HUES64 (cell line): Measurements from ENCODE around the gene CBX5.

ENCODE experiments used
- H3K27ac ChIP-seq: 2 replicates; pipeline ENCODE4 v1.7.0; 2013; ENCODE audit warnings: low read depth, low read length, inconsistent platforms
- H3K27me3 ChIP-seq: 2 replicates; pipeline ENCODE4 v1.6.1; 2013; ENCODE audit warnings: mild to moderate bottlenecking, low read length; ENCODE audit not compliant: insufficient read depth
- H3K36me3 ChIP-seq: 2 replicates; pipeline ENCODE4 v1.6.1; 2013; ENCODE audit warnings: mild to moderate bottlenecking, low read length; ENCODE audit not compliant: insufficient read depth
- H3K4me1 ChIP-seq: 2 replicates; pipeline ENCODE4 v1.6.1; 2013; ENCODE audit warnings: mild to moderate bottlenecking, low read length, moderate library complexity; ENCODE audit not compliant: insufficient read depth
- H3K4me3 ChIP-seq: 2 replicates; pipeline ENCODE4 v1.5.1; 2013; ENCODE audit warnings: mild to moderate bottlenecking, low read length, moderate library complexity
- H3K9ac ChIP-seq: 2 replicates; pipeline ENCODE4 v1.6.1; 2013; ENCODE audit warnings: mild to moderate bottlenecking, low read depth, low read length
- H3K9me3 ChIP-seq: 2 replicates; pipeline ENCODE4 v1.6.1; 2013; ENCODE audit warnings: low read depth, low read length; ENCODE audit not compliant: insufficient read depth
- WGBS: fragments of 150-250, 120-280 bp; methylation state at CpG from one replicate; pipeline ENCODE4 v1.1.7; 2013; ENCODE audit warnings: missing lambda C conversion rate; 5-methylcytosine and 5-hydroxymethylcytosine counted together

Gene CBX5

DNA sequence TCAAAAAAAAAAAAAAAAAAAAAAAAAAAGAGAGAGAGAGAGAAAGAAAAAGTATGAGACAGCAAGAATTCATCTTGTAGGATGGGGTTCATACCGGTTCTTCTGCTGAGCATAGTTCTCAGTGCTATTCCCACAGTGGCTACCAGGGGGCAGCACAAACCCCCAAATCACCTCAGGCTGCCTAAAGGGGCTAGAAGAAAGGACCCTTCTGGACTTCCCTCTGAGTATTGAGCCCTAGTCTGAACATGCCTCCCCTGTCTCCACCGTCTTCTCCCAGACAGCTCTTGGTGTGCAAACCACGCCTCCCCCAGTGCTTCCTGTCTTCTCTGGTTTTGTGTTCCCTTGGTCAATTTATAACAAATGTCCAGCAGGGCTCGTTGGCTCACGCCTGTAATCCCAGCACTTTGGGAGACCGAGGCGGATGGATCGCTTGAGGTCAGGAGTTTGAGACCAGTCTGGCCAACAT, 59.8 kb downstream of the CBX5 start:
- no peaks in the 10 kb centered on the region for H3K36me3 ChIP-seq
- H3K4me1 ChIP-seq = peaks cover 4% of the 10 kb centered on the region
- H3K27me3 ChIP-seq = peaks cover 38% of the 10 kb centered on the region
- no peak overlapping the region for H3K9ac ChIP-seq
- H3K27ac ChIP-seq = no peak overlapping the region
- WGBS = 63% methylated on average over 8 of the region's 8 CpGs
- H3K4me3 ChIP-seq = no peak overlapping the region
- H3K9me3 ChIP-seq = no peaks in the 10 kb centered on the region

GRCh38 chr12:54217774-54218241, 62.1 kb downstream of the CBX5 start:
- H3K4me1 ChIP-seq = peaks cover 4% of the 10 kb centered on the region
- no peaks in the 10 kb centered on the region for H3K36me3 ChIP-seq
- H3K9ac ChIP-seq = peak overlapping the region; percentile 48; the same call in 1 of the 2 replicates
- no peaks in the 10 kb centered on the region for H3K9me3 ChIP-seq
- 2% methylated on average over 39 of the region's 39 CpGs for WGBS
- no peak overlapping the region for H3K27ac ChIP-seq
- peak overlapping the region; percentile 53 for H3K4me3 ChIP-seq
- peaks cover 53% of the 10 kb centered on the region for H3K27me3 ChIP-seq

- no peak overlapping the region for H3K9ac ChIP-seq
- peak overlapping the region; percentile 53 for H3K4me3 ChIP-seq
- 3% methylated on average over 30 of the region's 34 CpGs for WGBS
- H3K9me3 ChIP-seq = no peaks in the 10 kb centered on the region
- no peak overlapping the region for H3K27ac ChIP-seq
- peaks cover 61% of the 10 kb centered on the region for H3K27me3 ChIP-seq
- H3K4me1 ChIP-seq = peaks cover 4% of the 10 kb centered on the region
- no peaks in the 10 kb centered on the region for H3K36me3 ChIP-seq
These were observed 62.9 kb downstream of the CBX5 start for GRCh38 chr12:54216797-54217661.

- Histone ChIP-seq H3K27me3 (peaks cover 70% of the 10 kb centered on the region), H3K9ac (no peak overlapping the region), H3K4me3 (peak overlapping the region; percentile 39), H3K36me3 (no peaks in the 10 kb centered on the region), H3K9me3 (no peaks in the 10 kb centered on the region), H3K4me1 (peaks cover 4% of the 10 kb centered on the region), H3K27ac (no peak overlapping the region)
- WGBS = 40% methylated on average over 31 of the region's 31 CpGs
These were observed 63.7 kb downstream of the CBX5 start for GRCh38 chr12:54215989-54216796.

GRCh38 chr12:54214553-54215406, 65.1 kb downstream of the CBX5 start:
- no peaks in the 10 kb centered on the region for H3K9me3 ChIP-seq

DNA sequence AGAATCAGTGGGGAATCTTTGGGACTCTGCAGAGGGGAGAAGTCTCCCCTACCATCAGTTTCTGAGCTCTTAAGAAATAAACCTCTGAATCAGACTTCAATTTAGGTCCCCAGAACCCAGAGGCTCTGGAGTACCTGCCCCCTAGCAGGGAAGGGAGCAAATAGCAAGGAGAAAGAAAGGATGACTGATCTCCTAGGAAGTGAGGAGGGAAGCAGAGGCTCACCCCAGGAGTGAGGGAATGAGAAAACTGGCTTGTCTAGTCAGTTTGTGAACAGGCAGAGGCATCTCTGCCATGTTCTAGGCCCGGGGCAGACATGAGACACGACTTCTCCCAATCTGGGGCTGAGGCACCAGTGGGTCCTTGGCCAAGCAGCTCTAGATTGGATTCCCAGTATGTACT, 66.8 kb downstream of the CBX5 start:
- Histone ChIP-seq H3K9me3 (no peaks in the 10 kb centered on the region), H3K4me1 (peaks cover under 1% of the 10 kb centered on the region), H3K27me3 (peaks cover 76% of the 10 kb centered on the region), H3K36me3 (no peaks in the 10 kb centered on the region), H3K27ac (no peak overlapping the region), H3K4me3 (no peak overlapping the region), H3K9ac (no peak overlapping the region)
- WGBS = 77% methylated on average over 2 of the region's 2 CpGs

More at GRCh38 chr12:54214553-54215406, 65.1 kb downstream of the CBX5 start:
- Histone ChIP-seq H3K27ac (no peak overlapping the region), H3K4me1 (peaks cover 4% of the 10 kb centered on the region), H3K27me3 (peaks cover 77% of the 10 kb centered on the region), H3K4me3 (no peak overlapping the region), H3K9ac (no peak overlapping the region), H3K36me3 (no peaks in the 10 kb centered on the region)
- 34% methylated on average over 33 of the region's 33 CpGs for WGBS

DNA sequence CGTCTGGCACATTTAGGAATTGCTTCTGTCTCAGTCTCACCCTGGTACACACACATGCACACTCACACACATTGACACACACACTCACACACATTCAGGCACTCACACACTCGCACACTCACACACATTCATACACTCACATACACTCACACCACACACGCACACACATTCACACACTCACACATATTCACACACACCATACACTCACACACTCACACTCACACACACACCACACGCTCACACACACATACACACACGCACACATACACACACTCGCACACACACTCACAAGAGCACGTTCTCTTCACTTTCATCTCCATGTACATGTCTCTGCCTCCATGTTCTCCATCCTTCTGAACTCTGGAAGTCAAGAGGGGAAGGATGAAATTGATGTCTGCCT, 68.0 kb downstream of the CBX5 start:
- Histone ChIP-seq H3K9me3 (no peaks in the 10 kb centered on the region), H3K27me3 (peaks cover 75% of the 10 kb centered on the region), H3K4me3 (no peak overlapping the region), H3K4me1 (no peaks in the 10 kb centered on the region), H3K9ac (no peak overlapping the region), H3K27ac (no peak overlapping the region), H3K36me3 (no peaks in the 10 kb centered on the region)
- 88% methylated on average over 7 of the region's 7 CpGs for WGBS

DNA sequence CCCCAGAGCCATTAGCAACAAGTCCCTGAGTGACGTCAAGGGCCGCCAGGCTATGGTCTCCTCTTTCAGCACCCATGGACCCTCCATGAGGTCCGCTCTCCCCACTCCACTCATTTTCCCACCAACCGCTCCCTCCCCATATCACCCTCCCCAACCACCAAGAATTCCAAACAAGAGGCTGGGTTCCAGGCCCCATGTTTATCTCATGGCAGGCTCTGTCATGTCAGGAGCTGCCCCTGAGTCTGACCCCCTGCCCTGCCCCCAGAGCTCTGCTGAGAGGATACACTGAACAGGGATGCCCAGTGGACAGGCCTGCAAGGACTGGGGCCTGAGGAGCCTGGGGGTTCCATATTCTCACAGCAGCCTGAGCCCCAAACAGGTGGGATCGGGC, 69.5 kb downstream of the CBX5 start:
- Histone ChIP-seq H3K27me3 (peaks cover 75% of the 10 kb centered on the region), H3K36me3 (no peaks in the 10 kb centered on the region), H3K9me3 (no peaks in the 10 kb centered on the region), H3K27ac (no peak overlapping the region), H3K4me1 (no peaks in the 10 kb centered on the region), H3K9ac (no peak overlapping the region), H3K4me3 (no peak overlapping the region)
- 85% methylated on average over 5 of the region's 5 CpGs for WGBS

DNA sequence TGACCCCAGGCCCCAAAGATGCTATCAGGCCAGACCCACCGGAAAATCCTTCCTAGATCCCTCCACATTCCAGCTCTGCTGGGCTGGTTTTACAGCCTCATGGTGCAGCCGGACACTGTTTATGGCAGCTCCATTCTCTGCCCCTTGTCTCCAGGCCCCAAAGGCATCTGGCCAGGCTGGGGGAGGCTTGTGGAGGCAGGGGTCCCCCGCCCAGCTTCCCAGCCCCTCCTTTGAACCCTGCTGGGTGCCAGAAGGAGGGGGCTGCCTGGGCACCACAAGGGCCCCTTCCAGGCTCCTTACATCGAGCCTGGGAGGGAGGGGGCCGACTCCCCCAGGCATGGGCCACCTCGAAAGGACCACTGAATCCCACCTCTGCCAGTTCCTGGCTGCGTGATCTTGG, 71.3 kb downstream of the CBX5 start:
- no peak overlapping the region for H3K27ac ChIP-seq
- WGBS = 74% methylated on average over 7 of the region's 7 CpGs
- no peaks in the 10 kb centered on the region for H3K9me3 ChIP-seq
- peaks cover 82% of the 10 kb centered on the region for H3K27me3 ChIP-seq
- H3K9ac ChIP-seq = no peak overlapping the region
- H3K4me3 ChIP-seq = no peak overlapping the region
- H3K4me1 ChIP-seq = no peaks in the 10 kb centered on the region
- H3K36me3 ChIP-seq = no peaks in the 10 kb centered on the region

- Histone ChIP-seq H3K27me3 (peaks cover 80% of the 10 kb centered on the region), H3K9ac (no peak overlapping the region), H3K27ac (no peak overlapping the region), H3K9me3 (no peaks in the 10 kb centered on the region), H3K4me3 (no peak overlapping the region), H3K36me3 (no peaks in the 10 kb centered on the region), H3K4me1 (no peaks in the 10 kb centered on the region)
- WGBS = 41% methylated on average over 16 of the region's 16 CpGs
These were observed 72.2 kb downstream of the CBX5 start for GRCh38 chr12:54207539-54208294.
